Chondrocyte (in vitro differentiated cells): Measurements from ENCODE around the gene CD47. TPM values are rescaled to one million over a fixed set of nuclear protein-coding genes. Genes with fewer than 3 reads are reported as not detected.

Experiments
- DNase-seq: peaks from one replicate; pipeline ENCODE4 v3.0.0; 2021; ENCODE audit warnings: mixed read lengths, low spot score
- H3K27ac Mint-ChIP-seq: one replicate; pipeline ENCODE4 v1.8.0; 2021; ENCODE audit warnings: mild to moderate bottlenecking, moderate library complexity, mixed read lengths; ENCODE audit not compliant: unreplicated experiment
- H3K27me3 Mint-ChIP-seq: 2 replicates; pipeline ENCODE4 v1.8.0; 2021; ENCODE audit warnings: low read depth, mixed read lengths
- H3K36me3 Mint-ChIP-seq: 2 replicates; pipeline ENCODE4 v1.8.0; 2021; ENCODE audit warnings: low read depth, mixed read lengths
- H3K4me1 Mint-ChIP-seq: 2 replicates; pipeline ENCODE4 v1.8.0; 2021; ENCODE audit warnings: low read depth, mild to moderate bottlenecking, mixed read lengths
- H3K4me3 Mint-ChIP-seq: one replicate; pipeline ENCODE4 v1.8.0; 2021; ENCODE audit warnings: mild to moderate bottlenecking, moderate library complexity, mixed read lengths; ENCODE audit not compliant: unreplicated experiment
- H3K9me3 Mint-ChIP-seq: 2 replicates; pipeline ENCODE4 v1.8.0; 2021; ENCODE audit warnings: low read depth, mixed read lengths
- total RNA-seq: library from RNA; stranded (reverse); gene quantifications from 3 replicates; pipeline ENCODE4 v1.2.1, GENCODE V29; 2021
- TF ChIP-seq, protein P1 (sequence below): fragments of 200-600 bp; sonication (generic); IDR thresholded peaks from 2 replicates; pipeline ENCODE4 v1.5.0; 2021; ENCODE audit warnings: antibody characterized with exemption, mild to moderate bottlenecking, moderate library complexity

CD47 gene
- total RNA-seq, 1 donor from 2014 or later: 43.1 TPM

DNA sequence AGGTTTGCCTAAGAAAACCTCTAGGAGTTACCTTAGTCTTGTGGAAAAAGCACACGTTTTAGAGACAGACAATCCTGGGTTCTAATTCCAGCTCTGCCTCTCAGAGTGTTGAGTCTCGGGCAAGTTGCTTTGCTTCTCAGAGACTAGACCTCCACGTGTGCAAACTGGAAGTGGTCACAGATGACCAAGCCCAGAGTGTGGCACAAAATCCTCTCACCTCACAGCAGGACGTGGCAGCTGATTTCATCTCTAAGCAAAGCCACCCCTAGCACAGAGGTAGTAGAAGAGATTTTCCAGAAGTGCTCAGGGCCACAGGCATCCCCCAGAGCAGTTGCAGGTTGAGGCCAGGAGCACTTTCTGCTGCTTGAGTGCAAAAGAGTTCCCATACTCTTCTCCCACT is 79.2 kb downstream of the CD47 start:
- no peak overlapping the region for H3K4me3 Mint-ChIP-seq

DNA sequence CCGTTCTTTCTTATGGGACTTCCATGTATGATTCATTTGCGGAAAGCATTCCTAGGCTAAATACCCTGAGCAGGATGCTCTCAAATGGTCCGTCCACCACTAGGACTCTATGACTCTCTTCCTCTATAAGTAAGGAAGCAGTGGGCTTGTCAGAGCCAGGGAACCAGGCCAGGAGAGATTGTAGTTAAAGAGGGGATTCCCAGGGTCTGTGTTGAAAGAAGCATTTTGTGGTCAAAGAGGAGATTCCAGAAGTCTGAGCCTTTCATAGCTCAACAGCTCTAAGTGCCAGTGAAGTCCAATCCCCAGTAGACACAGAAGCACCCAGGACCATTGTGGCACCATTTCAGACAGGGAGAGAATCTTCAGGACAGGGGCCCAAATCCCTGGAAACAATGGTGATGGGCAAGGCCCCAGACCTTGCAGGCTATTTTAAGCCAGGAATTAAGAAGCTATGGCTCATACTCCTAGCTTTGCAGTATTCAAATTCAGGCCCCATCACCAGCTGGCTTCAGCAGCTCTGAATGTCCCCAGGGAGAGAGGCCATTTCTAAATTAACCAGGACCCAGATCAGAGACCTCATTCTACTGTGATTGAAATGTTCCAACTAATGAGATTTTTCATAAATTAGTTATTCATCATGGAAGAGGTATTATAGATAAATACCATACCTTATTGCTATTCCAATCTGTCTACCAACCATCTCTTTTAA is 81.7 kb downstream of the CD47 start:
- no peaks in the 10 kb centered on the region for H3K36me3 Mint-ChIP-seq
- H3K27ac Mint-ChIP-seq: no peak overlapping the region
- DNase-seq: no peak
- TF ChIP-seq, protein P1, sequence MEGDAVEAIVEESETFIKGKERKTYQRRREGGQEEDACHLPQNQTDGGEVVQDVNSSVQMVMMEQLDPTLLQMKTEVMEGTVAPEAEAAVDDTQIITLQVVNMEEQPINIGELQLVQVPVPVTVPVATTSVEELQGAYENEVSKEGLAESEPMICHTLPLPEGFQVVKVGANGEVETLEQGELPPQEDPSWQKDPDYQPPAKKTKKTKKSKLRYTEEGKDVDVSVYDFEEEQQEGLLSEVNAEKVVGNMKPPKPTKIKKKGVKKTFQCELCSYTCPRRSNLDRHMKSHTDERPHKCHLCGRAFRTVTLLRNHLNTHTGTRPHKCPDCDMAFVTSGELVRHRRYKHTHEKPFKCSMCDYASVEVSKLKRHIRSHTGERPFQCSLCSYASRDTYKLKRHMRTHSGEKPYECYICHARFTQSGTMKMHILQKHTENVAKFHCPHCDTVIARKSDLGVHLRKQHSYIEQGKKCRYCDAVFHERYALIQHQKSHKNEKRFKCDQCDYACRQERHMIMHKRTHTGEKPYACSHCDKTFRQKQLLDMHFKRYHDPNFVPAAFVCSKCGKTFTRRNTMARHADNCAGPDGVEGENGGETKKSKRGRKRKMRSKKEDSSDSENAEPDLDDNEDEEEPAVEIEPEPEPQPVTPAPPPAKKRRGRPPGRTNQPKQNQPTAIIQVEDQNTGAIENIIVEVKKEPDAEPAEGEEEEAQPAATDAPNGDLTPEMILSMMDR: no peak
- H3K4me1 Mint-ChIP-seq: peaks cover 22% of the 10 kb centered on the region
- no peaks in the 10 kb centered on the region for H3K9me3 Mint-ChIP-seq
- peaks cover 4% of the 10 kb centered on the region for H3K27me3 Mint-ChIP-seq
- H3K4me3 Mint-ChIP-seq: no peak overlapping the region

More for the DNA sequence above, 79.2 kb downstream of the CD47 start:
- Mint-ChIP-seq H3K27me3 (peaks cover 5% of the 10 kb centered on the region), H3K9me3 (peaks cover 1% of the 10 kb centered on the region), H3K27ac (no peak overlapping the region), H3K4me1 (peaks cover 14% of the 10 kb centered on the region), H3K36me3 (no peaks in the 10 kb centered on the region)
- DNase-seq: no peak
- TF ChIP-seq, protein P1: no peak

DNA sequence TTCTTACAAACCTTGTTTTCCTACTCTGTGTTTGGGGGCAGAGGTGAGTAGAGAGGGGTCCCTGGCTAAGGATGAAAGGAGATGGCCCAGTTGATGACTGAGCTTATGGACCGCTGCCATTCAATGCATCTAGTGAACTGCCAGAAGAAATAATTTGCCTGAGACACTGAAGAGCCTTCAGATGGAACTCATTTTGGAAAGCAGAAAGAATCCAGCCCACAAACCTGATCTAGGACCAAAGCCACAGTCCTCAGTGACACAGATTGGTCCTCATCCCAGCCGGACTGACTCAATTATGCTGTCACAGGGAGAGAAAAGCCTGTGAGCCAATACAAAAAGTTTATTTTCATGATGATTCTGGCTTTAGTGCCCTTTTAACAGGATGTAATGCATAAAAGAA is 82.7 kb downstream of the CD47 start:
- TF ChIP-seq, protein P1: no peak
- H3K4me3 Mint-ChIP-seq: no peak overlapping the region
- H3K27me3 Mint-ChIP-seq: no peaks in the 10 kb centered on the region
- no peak for DNase-seq
- no peaks in the 10 kb centered on the region for H3K9me3 Mint-ChIP-seq
- H3K27ac Mint-ChIP-seq: no peak overlapping the region
- H3K36me3 Mint-ChIP-seq: no peaks in the 10 kb centered on the region
- peaks cover 22% of the 10 kb centered on the region for H3K4me1 Mint-ChIP-seq

DNA sequence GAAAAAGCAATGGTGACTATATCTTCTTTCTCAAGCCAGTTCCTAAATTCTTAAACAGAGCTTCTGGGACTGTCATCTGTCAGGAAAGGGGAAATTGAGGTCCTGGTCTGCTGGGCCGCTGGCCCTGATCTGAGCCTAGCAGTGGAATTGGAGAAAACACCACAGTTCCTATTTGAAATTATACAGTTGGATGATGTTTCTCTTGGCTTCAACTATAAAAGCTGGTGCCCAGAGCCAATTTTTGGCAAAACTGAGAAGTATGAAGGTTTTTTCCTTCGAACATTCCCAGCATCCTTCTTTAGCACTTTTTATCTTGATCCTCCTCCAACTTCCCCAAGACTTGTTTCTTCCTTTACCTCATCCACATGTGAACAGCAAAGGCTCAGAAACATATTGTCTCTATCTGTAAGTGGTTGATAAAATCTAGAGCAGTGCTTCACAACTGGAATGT is 83.9 kb downstream of the CD47 start:
- Mint-ChIP-seq H3K27ac (peak overlapping the region; percentile 37), H3K36me3 (no peaks in the 10 kb centered on the region), H3K27me3 (no peaks in the 10 kb centered on the region), H3K4me3 (no peak overlapping the region), H3K4me1 (peaks cover 22% of the 10 kb centered on the region), H3K9me3 (no peaks in the 10 kb centered on the region)
- TF ChIP-seq, protein P1: no peak
- no peak for DNase-seq

DNA sequence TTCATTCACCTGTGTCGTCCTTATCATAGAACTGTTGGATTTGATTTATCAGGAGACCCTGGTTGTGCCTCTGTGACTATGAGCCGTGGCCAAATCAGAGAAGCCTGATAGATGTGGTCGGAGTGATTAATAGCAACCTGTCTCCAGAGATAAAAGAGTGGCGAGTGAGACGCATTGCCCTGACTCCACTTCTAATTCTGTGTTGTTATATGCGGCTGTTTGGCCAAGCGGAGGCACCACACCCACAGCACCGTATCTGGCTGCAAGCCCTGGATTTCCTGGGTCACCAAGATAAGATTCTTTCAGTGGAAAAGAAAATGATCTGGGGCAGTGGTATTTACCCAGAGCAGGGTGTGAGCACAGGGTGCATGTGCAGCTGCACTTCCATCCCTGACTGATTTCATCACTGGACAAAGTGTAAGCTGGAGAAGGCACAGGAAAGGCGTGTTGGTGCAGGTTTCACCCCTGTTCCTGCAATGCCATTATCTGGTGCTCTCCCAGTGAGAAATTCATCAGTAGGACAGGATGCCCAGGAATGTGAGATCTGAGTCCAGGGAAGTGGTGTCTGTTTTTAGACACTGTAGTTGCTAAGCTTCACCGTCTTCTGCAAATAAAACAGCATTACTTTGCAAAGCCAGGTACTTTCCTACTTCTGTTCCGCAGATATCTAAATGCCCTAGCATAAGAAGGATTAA is 84.6 kb downstream of the CD47 start:
- no peak for DNase-seq
- TF ChIP-seq, protein P1: no peak
- H3K36me3 Mint-ChIP-seq: no peaks in the 10 kb centered on the region
- no peak overlapping the region for H3K4me3 Mint-ChIP-seq
- H3K4me1 Mint-ChIP-seq: peaks cover 22% of the 10 kb centered on the region
- H3K9me3 Mint-ChIP-seq: no peaks in the 10 kb centered on the region
- H3K27ac Mint-ChIP-seq: no peak overlapping the region
- no peaks in the 10 kb centered on the region for H3K27me3 Mint-ChIP-seq
